Transverse colon (tissue), 3 donors: Measurements from ENCODE around the gene PAX8.

Experiments used
- EP300 ChIP-seq: sonication (generic); formaldehyde crosslinking; IDR thresholded peaks from one replicate; pipeline ENCODE4 v1.6.1; 2017; ENCODE audit warnings: antibody characterized with exemption, low read depth
- TF ChIP-seq, protein P1 (sequence below), 5 experiments: fragments of 200-600 bp in 3 of 5; fragments of 450-650 bp in 2 of 5; sonication (generic) in 3 of 5; IDR thresholded peaks; 1 replicate in 2 of 5; 2 replicates in 3 of 5; pipeline ENCODE4 v1.5.1; 2016 to 2017; ENCODE audit warnings: antibody characterized with exemption in 5 of 5, inconsistent platforms in 3 of 5, mild to moderate bottlenecking in 2 of 5, moderate library complexity in 1 of 5

DNA sequence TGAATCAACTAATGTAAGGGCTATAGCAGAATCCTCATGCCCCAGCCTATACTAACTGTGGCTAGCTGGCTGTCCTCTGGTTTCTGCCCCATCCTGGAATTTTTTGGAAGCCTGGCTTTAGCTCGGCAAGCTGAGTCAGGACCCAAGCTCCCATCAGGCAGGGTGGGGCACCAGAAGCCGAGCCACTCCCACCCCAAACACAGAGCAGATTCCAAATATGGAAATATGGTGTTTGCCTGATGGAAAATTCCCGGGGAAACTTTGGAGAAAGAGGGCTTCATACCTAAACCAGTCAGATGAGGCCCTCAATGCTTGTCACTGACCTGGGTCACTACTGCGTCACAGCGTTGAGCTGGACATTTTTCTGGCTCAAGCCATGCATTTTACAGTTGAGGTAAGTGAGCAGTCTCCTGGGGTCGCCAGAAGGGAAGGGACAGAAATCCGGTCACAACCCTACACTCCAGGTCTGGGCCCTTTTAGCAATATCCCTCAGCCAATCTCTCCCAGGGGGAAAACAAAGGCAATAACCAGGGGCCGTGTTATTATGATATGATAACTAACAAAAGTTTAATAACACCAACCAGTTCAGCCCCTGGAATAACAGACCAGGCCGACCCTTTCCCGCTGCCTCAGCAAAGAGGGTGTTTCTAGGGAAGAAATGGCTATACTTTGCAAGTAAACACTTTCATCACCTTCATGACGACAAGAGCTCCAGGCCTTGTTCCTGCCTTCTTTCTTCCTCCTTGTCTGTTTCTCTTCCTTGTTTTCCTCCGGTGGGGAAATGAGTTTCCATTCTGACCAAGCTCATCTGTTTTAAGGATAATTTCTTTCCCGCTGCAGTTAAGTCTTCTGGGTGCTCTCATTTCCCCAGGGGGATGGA is 67.3 kb downstream of the PAX8 start:
- TF ChIP-seq, protein P1, sequence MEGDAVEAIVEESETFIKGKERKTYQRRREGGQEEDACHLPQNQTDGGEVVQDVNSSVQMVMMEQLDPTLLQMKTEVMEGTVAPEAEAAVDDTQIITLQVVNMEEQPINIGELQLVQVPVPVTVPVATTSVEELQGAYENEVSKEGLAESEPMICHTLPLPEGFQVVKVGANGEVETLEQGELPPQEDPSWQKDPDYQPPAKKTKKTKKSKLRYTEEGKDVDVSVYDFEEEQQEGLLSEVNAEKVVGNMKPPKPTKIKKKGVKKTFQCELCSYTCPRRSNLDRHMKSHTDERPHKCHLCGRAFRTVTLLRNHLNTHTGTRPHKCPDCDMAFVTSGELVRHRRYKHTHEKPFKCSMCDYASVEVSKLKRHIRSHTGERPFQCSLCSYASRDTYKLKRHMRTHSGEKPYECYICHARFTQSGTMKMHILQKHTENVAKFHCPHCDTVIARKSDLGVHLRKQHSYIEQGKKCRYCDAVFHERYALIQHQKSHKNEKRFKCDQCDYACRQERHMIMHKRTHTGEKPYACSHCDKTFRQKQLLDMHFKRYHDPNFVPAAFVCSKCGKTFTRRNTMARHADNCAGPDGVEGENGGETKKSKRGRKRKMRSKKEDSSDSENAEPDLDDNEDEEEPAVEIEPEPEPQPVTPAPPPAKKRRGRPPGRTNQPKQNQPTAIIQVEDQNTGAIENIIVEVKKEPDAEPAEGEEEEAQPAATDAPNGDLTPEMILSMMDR (IDR thresholded peaks at IDR 0.05), result no peak
- no peak for TF ChIP-seq EP300
